ENCODE measurements around the gene TBC1D3I. TPM values are rescaled to one million over a fixed set of nuclear protein-coding genes. Genes with fewer than 3 reads are reported as not detected.
"Not testable (repeated sequence)": the region's sequence is repeated elsewhere in the genome, so short reads cannot be mapped to it uniquely, and the experiment has no call there.

TBC1D3I gene
- total RNA-seq, 1 donor from 2014 or later: not detected

DNA sequence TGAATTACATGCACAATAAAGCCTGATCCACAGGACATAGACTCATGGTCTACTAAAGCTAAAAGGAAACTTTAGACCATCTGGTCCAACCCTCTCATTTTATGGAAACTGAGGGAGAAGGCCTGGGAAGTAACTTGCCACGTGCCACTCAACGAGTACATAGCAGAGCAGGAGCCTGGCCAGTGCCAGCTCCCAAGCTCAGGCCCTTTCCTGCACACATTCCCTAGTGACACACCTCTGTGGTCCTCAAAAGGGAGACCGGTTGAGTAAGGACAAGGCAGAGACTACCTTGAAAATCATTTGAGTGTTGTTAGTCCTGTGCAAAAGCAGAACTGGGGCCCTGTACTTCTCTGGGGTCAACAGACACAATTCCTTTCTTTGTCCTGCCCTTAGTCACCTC lies 50.7 kb downstream of the TBC1D3I start:
- TF ChIP-seq, protein P1, sequence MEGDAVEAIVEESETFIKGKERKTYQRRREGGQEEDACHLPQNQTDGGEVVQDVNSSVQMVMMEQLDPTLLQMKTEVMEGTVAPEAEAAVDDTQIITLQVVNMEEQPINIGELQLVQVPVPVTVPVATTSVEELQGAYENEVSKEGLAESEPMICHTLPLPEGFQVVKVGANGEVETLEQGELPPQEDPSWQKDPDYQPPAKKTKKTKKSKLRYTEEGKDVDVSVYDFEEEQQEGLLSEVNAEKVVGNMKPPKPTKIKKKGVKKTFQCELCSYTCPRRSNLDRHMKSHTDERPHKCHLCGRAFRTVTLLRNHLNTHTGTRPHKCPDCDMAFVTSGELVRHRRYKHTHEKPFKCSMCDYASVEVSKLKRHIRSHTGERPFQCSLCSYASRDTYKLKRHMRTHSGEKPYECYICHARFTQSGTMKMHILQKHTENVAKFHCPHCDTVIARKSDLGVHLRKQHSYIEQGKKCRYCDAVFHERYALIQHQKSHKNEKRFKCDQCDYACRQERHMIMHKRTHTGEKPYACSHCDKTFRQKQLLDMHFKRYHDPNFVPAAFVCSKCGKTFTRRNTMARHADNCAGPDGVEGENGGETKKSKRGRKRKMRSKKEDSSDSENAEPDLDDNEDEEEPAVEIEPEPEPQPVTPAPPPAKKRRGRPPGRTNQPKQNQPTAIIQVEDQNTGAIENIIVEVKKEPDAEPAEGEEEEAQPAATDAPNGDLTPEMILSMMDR (conservative IDR thresholded peaks at IDR 0.05; ENCODE audit: low read depth, low read length): no peak
- no peak for DNase-seq (ENCODE audit: low read depth)
- no peak overlapping the region for H3K4me3 ChIP-seq (ENCODE audit: low read depth, low read length)

- TF ChIP-seq, protein P1 (conservative IDR thresholded peaks at IDR 0.05; ENCODE audit: low read depth, low read length): no peak
- DNase-seq (ENCODE audit: low read depth): no peak
- no peak overlapping the region for H3K4me3 ChIP-seq (ENCODE audit: low read depth, low read length)
Observed at GRCh38 chr17:36212966-36213365, 51.4 kb downstream of the TBC1D3I start.

DNA sequence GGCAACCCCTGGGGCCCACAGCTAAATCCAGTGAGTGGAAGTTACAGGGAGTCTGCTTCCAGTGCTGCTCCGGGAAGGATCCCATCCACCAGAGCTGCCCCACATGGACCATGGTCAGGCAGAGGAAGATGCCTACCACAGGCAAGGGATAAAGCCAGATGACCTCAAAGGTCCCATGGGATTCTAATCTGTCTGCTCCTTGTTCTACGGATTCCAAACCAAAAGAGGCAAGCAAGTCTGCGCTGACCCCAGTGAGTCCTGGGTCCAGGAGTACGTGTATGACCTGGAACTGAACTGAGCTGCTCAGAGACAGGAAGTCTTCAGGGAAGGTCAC lies 52.1 kb downstream of the TBC1D3I start:
- no peak for DNase-seq (ENCODE audit: low read depth)
- H3K4me3 ChIP-seq (ENCODE audit: low read depth, low read length): no peak overlapping the region
- TF ChIP-seq, protein P1 (conservative IDR thresholded peaks at IDR 0.05; ENCODE audit: low read depth, low read length): no peak

DNA sequence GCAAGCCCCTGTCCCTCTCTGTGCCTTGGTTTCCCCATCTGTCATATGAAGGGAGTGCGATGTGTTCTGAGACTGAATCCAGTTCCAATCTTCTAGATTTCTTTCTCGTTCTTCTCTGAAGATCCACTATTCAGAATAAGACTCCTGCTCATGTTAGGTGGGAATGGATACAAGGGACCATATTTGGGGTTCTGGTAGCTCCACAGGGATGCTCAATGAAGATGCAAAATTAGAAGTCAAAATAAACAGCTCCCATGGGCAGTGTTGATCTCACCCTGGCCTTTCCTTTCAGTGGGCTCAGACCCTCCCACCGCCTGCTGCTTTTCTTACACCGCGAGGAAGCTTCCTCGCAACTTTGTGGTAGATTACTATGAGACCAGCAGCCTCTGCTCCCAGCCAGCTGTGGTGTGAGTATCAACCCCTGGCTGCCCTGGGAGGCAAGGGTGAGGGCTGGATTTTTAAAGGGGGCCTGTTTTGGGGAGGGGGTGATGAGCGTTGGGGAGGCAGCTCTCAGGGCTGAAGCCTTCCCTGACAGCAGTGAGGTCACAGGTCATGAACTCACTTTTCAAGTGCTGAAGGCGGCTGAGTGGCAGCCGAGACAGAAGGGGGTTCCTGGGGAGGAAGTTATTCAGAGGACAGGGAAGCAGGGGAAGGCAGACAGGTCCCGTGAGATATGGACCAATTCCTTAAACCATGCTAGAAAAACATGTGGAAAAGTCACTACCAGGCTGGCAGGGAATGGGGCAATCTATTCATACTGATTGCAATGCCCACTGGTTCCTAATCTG lies 52.7 kb downstream of the TBC1D3I start:
- DNase-seq (ENCODE audit: low read depth); H3K4me3 ChIP-seq (ENCODE audit: low read depth, low read length): not testable (repeated sequence)

GRCh38 chr17:36210439-36211211 lies 53.7 kb downstream of the TBC1D3I start, which contains the start of gene CCL4L2:
Gene CCL4L2, plus strand, starts transcription at chr17:36211063.
- not testable (repeated sequence) for H3K4me3 ChIP-seq (ENCODE audit: low read depth, low read length); DNase-seq (ENCODE audit: low read depth)

- TF ChIP-seq, protein P1 (conservative IDR thresholded peaks at IDR 0.05; ENCODE audit: low read depth, low read length): no peak
- H3K4me3 ChIP-seq (ENCODE audit: low read depth, low read length): no peak overlapping the region
- no peak for DNase-seq (ENCODE audit: low read depth)
Observed at GRCh38 chr17:36209575-36209974, 54.8 kb downstream of the TBC1D3I start.

DNA sequence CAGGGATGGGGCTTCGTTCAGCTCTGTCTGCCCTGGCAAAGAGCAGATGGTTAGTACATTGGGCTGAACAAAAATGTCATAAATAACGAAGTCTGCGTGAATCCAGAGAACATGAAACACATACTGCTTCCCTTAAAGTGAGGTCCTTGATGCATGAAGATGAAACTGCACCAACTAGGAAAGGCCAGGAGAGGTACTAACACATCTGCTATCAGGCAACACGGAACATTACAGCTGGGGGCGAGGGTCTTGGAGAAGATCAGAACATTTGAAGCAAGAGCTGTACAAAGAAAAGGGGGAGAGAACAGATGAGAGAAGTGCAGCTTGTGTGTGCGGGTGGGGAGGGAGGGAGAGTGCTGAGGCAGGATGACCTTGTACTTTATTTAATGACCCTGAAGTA lies 57.0 kb downstream of the TBC1D3I start:
- H3K4me3 ChIP-seq (ENCODE audit: low read depth, low read length); DNase-seq (ENCODE audit: low read depth): not testable (repeated sequence)

GRCh38 chr17:36206486-36206821 lies 57.9 kb downstream of the TBC1D3I start:
- not testable (repeated sequence) for DNase-seq (ENCODE audit: low read depth); H3K4me3 ChIP-seq (ENCODE audit: low read depth, low read length)

Measured in epithelial cell of proximal tubule (primary cell).